HG02973 (cell line): ENCODE measurements around the gene LINC00305.

Source experiments
- ATAC-seq: cut with Tn5 transposase; IDR thresholded peaks from one replicate; pipeline ENCODE4 v1.9.1; 2021; ENCODE audit warnings: moderate library complexity; ENCODE audit not compliant: unreplicated experiment

The LINC00305 gene

GRCh38 chr18:64148988-64149387 is at the start of gene LINC00305:
Gene LINC00305 (minus strand): TSS chr18:64149088.
- ATAC-seq, result no peak

GRCh38 chr18:64191069-64191468 is 42.2 kb upstream of the LINC00305 start:
- no peak for ATAC-seq

GRCh38 chr18:64185987-64186386 is 37.1 kb upstream of the LINC00305 start:
- no peak for ATAC-seq

- ATAC-seq, result no peak
Observed at GRCh38 chr18:64183665-64184064, 34.8 kb upstream of the LINC00305 start.

- no peak for ATAC-seq
Observed at GRCh38 chr18:64180617-64181016, 31.7 kb upstream of the LINC00305 start.

- no peak for ATAC-seq
Observed at GRCh38 chr18:64180171-64180570, 31.3 kb upstream of the LINC00305 start.

GRCh38 chr18:64179556-64180080 is 30.7 kb upstream of the LINC00305 start:
- no peak for ATAC-seq

GRCh38 chr18:64178860-64179259 is 30.0 kb upstream of the LINC00305 start:
- ATAC-seq, result no peak

- ATAC-seq, result no peak
Observed at GRCh38 chr18:64175432-64175831, 26.5 kb upstream of the LINC00305 start.

- ATAC-seq, result no peak
Observed at GRCh38 chr18:64171576-64171975, 22.7 kb upstream of the LINC00305 start.

- ATAC-seq, result no peak
Observed at GRCh38 chr18:64167408-64167925, 18.6 kb upstream of the LINC00305 start.

- ATAC-seq, result no peak
Observed at GRCh38 chr18:64165906-64166305, 17.0 kb upstream of the LINC00305 start.

GRCh38 chr18:64164883-64165282 is 16.0 kb upstream of the LINC00305 start:
- no peak for ATAC-seq

GRCh38 chr18:64149916-64150438 is 1.1 kb upstream of the LINC00305 start:
- no peak for ATAC-seq

GRCh38 chr18:64142904-64143303 is 6.0 kb downstream of the LINC00305 start:
- no peak for ATAC-seq

- no peak for ATAC-seq
Observed at GRCh38 chr18:64137914-64138313, 11.0 kb downstream of the LINC00305 start.

- ATAC-seq, result no peak
Observed at GRCh38 chr18:64134044-64134747, 14.7 kb downstream of the LINC00305 start.

- no peak for ATAC-seq
Observed at GRCh38 chr18:64132871-64133270, 16.0 kb downstream of the LINC00305 start.

GRCh38 chr18:64131314-64131713 is 17.6 kb downstream of the LINC00305 start:
- ATAC-seq, result no peak

- no peak for ATAC-seq
Observed at GRCh38 chr18:64127172-64127571, 21.7 kb downstream of the LINC00305 start.

GRCh38 chr18:64119916-64120315 is 29.0 kb downstream of the LINC00305 start:
- no peak for ATAC-seq

- no peak for ATAC-seq
Observed at GRCh38 chr18:64118406-64118805, 30.5 kb downstream of the LINC00305 start.
